HCT116 (cell line): ENCODE data around the gene HORMAD2. TPM values are rescaled to one million over a fixed set of nuclear protein-coding genes. Genes with fewer than 3 reads are reported as not detected.

ENCODE experiments used
- ATAC-seq: fragments of 200-7000 bp; cut with Tn5 transposase; 2 replicates; pipeline ENCODE4 v1.9.1; 2020; ENCODE audit warnings: mild to moderate bottlenecking, moderate library complexity
- BruUV-seq: library from RNA; stranded (reverse); fragments of 400-500 nt; replicated peaks from 2 replicates; lab custom pipeline; 2021; lab: Mats Ljungman, UMichigan
- CTCF ChIA-PET: fragments of 300-600 bp; sonication (Branson Sonifier 250); formaldehyde crosslinking; loops from one replicate; lab custom pipeline; 2021; ENCODE audit warnings: antibody characterized with exemption; lab: Charles Lee
- POLR2A ChIA-PET: fragments of 300-600, 350-600 bp; sonication (Branson Sonifier 250); formaldehyde crosslinking; loops from one replicate; lab custom pipeline; 2021; ENCODE audit warnings: antibody characterized with exemption; lab: Charles Lee
- RAD21 ChIA-PET, 2 experiments: fragments of 300-600 bp; sonication (Branson Sonifier 250); formaldehyde crosslinking; loops; one replicate each; lab custom pipeline; 2023; ENCODE audit warnings: low total read pairs in 2 of 2; ENCODE audit not compliant: uncharacterized antibody in 2 of 2, unreplicated experiment in 2 of 2, low non-redundant PET in 1 of 2; lab: Charles Lee
- DNase-seq: peaks from one replicate; pipeline ENCODE4 v3.0.0-alpha.2; 2010; ENCODE audit warnings: low read depth, low spot score
- H2AFZ ChIP-seq: fragments of 200-600 bp; shearing (Covaris generic), sonication (generic); 2 replicates; pipeline ENCODE4 v1.6.1; 2017; ENCODE audit warnings: low read depth, mixed run types, mixed read lengths, antibody characterized with exemption, low read length; ENCODE audit not compliant: poor library complexity, severe bottlenecking
- H3K27ac ChIP-seq: 2 replicates; pipeline ENCODE4 v1.5.1; 2012; ENCODE audit warnings: low read depth, low read length
- H3K27me3 ChIP-seq: fragments of 200-600 bp; sonication (generic); 2 replicates; pipeline ENCODE4 v1.6.1; 2016; ENCODE audit warnings: mixed run types, low read length, mixed read lengths; ENCODE audit not compliant: insufficient read depth
- H3K36me3 ChIP-seq, 2 experiments: fragments of 200-500 bp in 1 of 2; fragments of 200-600 bp in 1 of 2; sonication (Bioruptor generic) in 1 of 2; sonication (generic) in 1 of 2; 2 replicates each; pipeline versions ENCODE4 v1.5.1 to v1.6.1; 2014 to 2016; ENCODE audit warnings: low read length in 2 of 2, inconsistent platforms in 1 of 2, mixed read lengths in 1 of 2, mixed run types in 1 of 2; ENCODE audit not compliant: insufficient read depth in 2 of 2, control insufficient read depth in 1 of 2
- H3K4me1 ChIP-seq, 2 experiments: fragments of 200-600 bp in 1 of 2; sonication (generic) in 1 of 2; 2 replicates each; pipeline versions ENCODE4 v1.5.1 to v1.6.1; 2012 to 2017; ENCODE audit warnings: low read length in 2 of 2, inconsistent platforms in 1 of 2, mild to moderate bottlenecking in 1 of 2, mixed read lengths in 1 of 2, mixed run types in 1 of 2, moderate library complexity in 1 of 2; ENCODE audit not compliant: insufficient read depth in 2 of 2, control insufficient read depth in 1 of 2
- H3K4me2 ChIP-seq: fragments of 200-600 bp; sonication (generic); 2 replicates; pipeline ENCODE4 v1.6.1; 2017; ENCODE audit warnings: mixed run types, low read length, mixed read lengths
- H3K4me3 ChIP-seq, 2 experiments: fragments of 200-600 bp in 1 of 2; sonication (generic) in 1 of 2; replicated peaks in 1 of 2; 2 replicates each; pipeline ENCODE4 v1.5.1; 2011 to 2016; ENCODE audit warnings: low read length in 2 of 2, control low read depth in 1 of 2, low read depth in 1 of 2, mild to moderate bottlenecking in 1 of 2, mixed read lengths in 1 of 2, mixed run types in 1 of 2
- H3K79me2 ChIP-seq: fragments of 200-600 bp; sonication (generic); 2 replicates; pipeline ENCODE4 v1.6.1; 2017; ENCODE audit warnings: mild to moderate bottlenecking, mixed run types, low read length, moderate library complexity, mixed read lengths; ENCODE audit not compliant: insufficient read depth
- H3K9ac ChIP-seq: fragments of 200-600 bp; sonication (generic); 2 replicates; pipeline ENCODE4 v1.6.1; 2016; ENCODE audit warnings: low read length, mixed read lengths
- H3K9me2 ChIP-seq: fragments of 200-600 bp; sonication (generic), shearing (Covaris generic); 2 replicates; pipeline ENCODE4 v1.6.1; 2017; ENCODE audit warnings: mixed run types, mild to moderate bottlenecking, moderate library complexity; ENCODE audit not compliant: insufficient read depth
- H3K9me3 ChIP-seq, 2 experiments: fragments of 200-500 bp in 1 of 2; fragments of 200-600 bp in 1 of 2; sonication (Bioruptor generic) in 1 of 2; sonication (generic) in 1 of 2; 2 replicates each; pipeline ENCODE4 v1.6.1; 2014 to 2017; ENCODE audit warnings: low read length in 2 of 2, mixed read lengths in 2 of 2, inconsistent platforms in 1 of 2, low read depth in 1 of 2, mild to moderate bottlenecking in 1 of 2, mixed run types in 1 of 2, moderate library complexity in 1 of 2; ENCODE audit not compliant: control insufficient read depth in 1 of 2, insufficient read depth in 1 of 2
- H4K20me1 ChIP-seq: fragments of 200-600 bp; sonication (generic), shearing (Covaris generic); 2 replicates; pipeline ENCODE4 v1.6.1; 2017; ENCODE audit warnings: mixed run types, mild to moderate bottlenecking, moderate library complexity; ENCODE audit not compliant: insufficient read depth
- CBX3 ChIP-seq: IDR thresholded peaks from 2 replicates; pipeline ENCODE4 v1.6.1; 2012; ENCODE audit warnings: low read depth
- CEBPB ChIP-seq: IDR thresholded peaks from 2 replicates; pipeline ENCODE4 v1.6.1; 2012; ENCODE audit warnings: low read depth
- CTCF ChIP-seq, 3 experiments: fragments of 200-600 bp in 1 of 3; sonication (generic) in 1 of 3; IDR thresholded peaks in 2 of 3; conservative IDR thresholded peaks in 1 of 3; 2 replicates each; pipeline ENCODE4 v1.5.1; 2012 to 2017; ENCODE audit warnings: low read depth in 2 of 3, low read length in 2 of 3, antibody characterized with exemption in 1 of 3, borderline replicate concordance in 1 of 3, control low read depth in 1 of 3, mild to moderate bottlenecking in 1 of 3, mixed read lengths in 1 of 3, mixed run types in 1 of 3, moderate library complexity in 1 of 3; ENCODE audit not compliant: insufficient read depth in 1 of 3
- EGR1 ChIP-seq: IDR thresholded peaks from 2 replicates; pipeline ENCODE4 v1.6.1; 2012; ENCODE audit warnings: low read depth
- ELF1 ChIP-seq: IDR thresholded peaks from 2 replicates; pipeline ENCODE4 v1.6.1; 2012; ENCODE audit warnings: low read depth, borderline replicate concordance
- EZH2 ChIP-seq: fragments of 200-600 bp; sonication (generic); IDR thresholded peaks from 2 replicates; pipeline ENCODE4 v1.6.1; 2017; ENCODE audit warnings: antibody characterized with exemption, mixed run types
- EZH2phosphoT487 ChIP-seq: fragments of 200-600 bp; IDR thresholded peaks from 2 replicates; pipeline ENCODE4 v1.6.1; 2018; ENCODE audit warnings: antibody characterized with exemption, borderline replicate concordance
- FOSL1 ChIP-seq: IDR thresholded peaks from 2 replicates; pipeline ENCODE4 v1.6.1; 2012; ENCODE audit warnings: low read depth
- JUND ChIP-seq: IDR thresholded peaks from 2 replicates; pipeline ENCODE4 v1.6.1; 2012
- MAX ChIP-seq: IDR thresholded peaks from 2 replicates; pipeline ENCODE4 v1.6.1; 2012
- POLR2A ChIP-seq: IDR thresholded peaks from 2 replicates; pipeline ENCODE4 v1.7.0; 2011; ENCODE audit warnings: borderline replicate concordance; ENCODE audit not compliant: insufficient read depth, insufficient read length; ENCODE audit errors: extremely low read depth
- RAD21 ChIP-seq: IDR thresholded peaks from 2 replicates; pipeline ENCODE4 v1.6.1; 2012; ENCODE audit warnings: low read depth, mild to moderate bottlenecking
- REST ChIP-seq: IDR thresholded peaks from 2 replicates; pipeline ENCODE4 v1.6.1; 2012; ENCODE audit warnings: low read depth
- SIN3A ChIP-seq: IDR thresholded peaks from 2 replicates; pipeline ENCODE4 v1.6.1; 2012; ENCODE audit warnings: low read depth
- SP1 ChIP-seq: IDR thresholded peaks from 2 replicates; pipeline ENCODE4 v1.6.1; 2012; ENCODE audit warnings: low read depth
- YY1 ChIP-seq: IDR thresholded peaks from 2 replicates; pipeline ENCODE4 v1.6.1; 2011; ENCODE audit warnings: low read length, low read depth, moderate library complexity, mild to moderate bottlenecking; ENCODE audit not compliant: insufficient replicate concordance; ENCODE audit errors: extremely low read depth
- ZFX ChIP-seq: fragments of 450-650 bp; IDR thresholded peaks from 2 replicates; pipeline ENCODE4 v1.6.1; 2017
- ZNF274 ChIP-seq: fragments of 200-500 bp; sonication (Bioruptor generic); IDR thresholded peaks from 2 replicates; pipeline ENCODE4 v1.6.1; 2014; ENCODE audit warnings: mild to moderate bottlenecking, low read depth, low read length, inconsistent platforms
- intact Hi-C: fragments of 100-400 bp; cut with micrococcal nuclease; formaldehyde crosslinking; loops from 2 replicates; pipeline ENCODE4 v1.10.0; 2022
- total RNA-seq: library from RNA; stranded (reverse); gene quantifications from one replicate; pipeline ENCODE4 v1.2.1, GENCODE V29; 2021; ENCODE audit not compliant: unreplicated experiment

HORMAD2 gene
- total RNA-seq, 1 experiment from 2014 or later, result not detected

GRCh38 chr22:30143265-30143664 is 63.0 kb downstream of the HORMAD2 start:
- no peaks in the 10 kb centered on the region for H3K79me2 ChIP-seq
- no peak overlapping the region for H3K4me2 ChIP-seq
- ChIA-PET RAD21 (no interaction called here), POLR2A (no interaction called here)
- H3K9me3 ChIP-seq, result no peaks in the 10 kb centered on the region; a peak in 1 of 4 replicates
- H2AFZ ChIP-seq, result no peak overlapping the region
- no peaks in the 10 kb centered on the region for H4K20me1 ChIP-seq
- DNase-seq, result no peak
- no peaks in the 10 kb centered on the region for H3K27me3 ChIP-seq
- intact Hi-C loops, result no loop called here
- TF ChIP-seq CBX3, result no peak
- TF ChIP-seq, all 23 proteins: peak for 0
- H3K4me3 ChIP-seq, result no peak overlapping the region
- no peaks in the 10 kb centered on the region for H3K9me2 ChIP-seq
- no TSS peak for BruUV-seq
- H3K9ac ChIP-seq, result no peak overlapping the region
- H3K36me3 ChIP-seq, result no peaks in the 10 kb centered on the region
- CTCF ChIA-PET, result no interaction called here
- no peak overlapping the region for H3K27ac ChIP-seq
- no peaks in the 10 kb centered on the region for H3K4me1 ChIP-seq
- no peak for ATAC-seq

GRCh38 chr22:30144391-30144790 is 64.1 kb downstream of the HORMAD2 start:
- H3K27ac ChIP-seq, result no peak overlapping the region
- no peaks in the 10 kb centered on the region; a peak in 1 of 4 replicates for H3K9me3 ChIP-seq
- ChIA-PET POLR2A (interaction anchor here (0.6 kb wide), 1 partner anchor 126 kb away, joined by 4 read pairs; no protein-coding TSS in a partner anchor), CTCF (no interaction called here), RAD21 (no interaction called here)
- no peak for ATAC-seq
- H3K4me1 ChIP-seq, result no peaks in the 10 kb centered on the region
- no peaks in the 10 kb centered on the region for H4K20me1 ChIP-seq
- H3K27me3 ChIP-seq, result no peaks in the 10 kb centered on the region
- no peak overlapping the region for H3K4me2 ChIP-seq
- no peak overlapping the region for H3K9ac ChIP-seq
- H3K79me2 ChIP-seq, result no peaks in the 10 kb centered on the region
- H2AFZ ChIP-seq, result no peak overlapping the region
- H3K36me3 ChIP-seq, result no peaks in the 10 kb centered on the region
- no peaks in the 10 kb centered on the region for H3K9me2 ChIP-seq
- intact Hi-C loops, result no loop called here
- no peak overlapping the region for H3K4me3 ChIP-seq
- no TSS peak for BruUV-seq
- no peak for DNase-seq
- TF ChIP-seq RAD21, result no peak
- no peak for TF ChIP-seq JUND
- no peak for TF ChIP-seq CEBPB
- TF ChIP-seq YY1, result no peak
- no peak for TF ChIP-seq EZH2
- no peak for TF ChIP-seq EZH2phosphoT487
- no peak for TF ChIP-seq SP1
- no peak for TF ChIP-seq ZNF274
- no peak for TF ChIP-seq FOSL1
- no peak for TF ChIP-seq ELF1
- no peak for TF ChIP-seq MAX
- no peak for TF ChIP-seq EGR1
- no peak for TF ChIP-seq POLR2A
- no peak for TF ChIP-seq CTCF (IDR thresholded peaks at IDR 0.05 in 2 of 3, conservative IDR thresholded peaks at IDR 0.05 in 1 of 3; ENCODE audit: borderline replicate concordance in 1 of 3, insufficient read depth in 1 of 3, low read depth in 2 of 3, low read length in 2 of 3)
- TF ChIP-seq SIN3A, result no peak
- TF ChIP-seq REST, result no peak
- TF ChIP-seq ZFX, result no peak
